Endothelial cell of umbilical vein (primary cell): ENCODE results near the gene MORC4. TPM values are rescaled to one million over a fixed set of nuclear protein-coding genes. Genes with fewer than 3 reads are reported as not detected.
A peak's percentile ranks its signal among the peaks of the same experiment; 100 is the strongest.

Experiments used
- BruUV-seq: library from RNA; stranded (reverse); fragments of 400-500 nt; replicated peaks from 2 replicates; lab custom pipeline; 2021; lab: Mats Ljungman, UMichigan
- CTCF ChIA-PET: fragments of 300-600, 350-600 bp; sonication (Branson Sonifier 250); formaldehyde crosslinking; loops from one replicate; lab custom pipeline; 2021; ENCODE audit warnings: antibody characterized with exemption, inconsistent platforms; lab: Charles Lee
- POLR2A ChIA-PET: fragments of 300-600, 350-600 bp; sonication (Branson Sonifier 250); formaldehyde crosslinking; loops from one replicate; lab custom pipeline; 2021; ENCODE audit warnings: antibody characterized with exemption, inconsistent platforms; lab: Charles Lee
- DNase-seq: peaks from one replicate; pipeline ENCODE4 v3.0.0-alpha.2; 2011; ENCODE audit warnings: low read depth, low spot score
- FAIRE-seq: peaks from 2 replicates; lab custom pipeline; 2011; peaks lifted over from hg19 to GRCh38; lab: Jason Lieb, UNC
- H2AFZ ChIP-seq: 2 replicates; pipeline ENCODE4 v1.6.0; 2012; ENCODE audit warnings: low read depth, low read length, control low read depth, inconsistent platforms
- H3K27ac ChIP-seq: 2 replicates; pipeline ENCODE4 v1.5.1; 2011; ENCODE audit warnings: low read depth, mild to moderate bottlenecking, control low read depth, low read length, moderate library complexity; ENCODE audit not compliant: insufficient read depth
- H3K27me3 ChIP-seq, 2 experiments: 2 replicates each; pipeline versions ENCODE4 v1.6.0 to v1.6.1; 2011; ENCODE audit warnings: low read length in 2 of 2, mixed read lengths in 1 of 2; ENCODE audit not compliant: control insufficient read depth in 2 of 2, insufficient read depth in 2 of 2
- H3K36me3 ChIP-seq, 2 experiments: 2 replicates in 1 of 2; 3 replicates in 1 of 2; pipeline ENCODE4 v1.5.1; 2011; ENCODE audit warnings: low read length in 2 of 2, mild to moderate bottlenecking in 1 of 2, moderate library complexity in 1 of 2; ENCODE audit not compliant: control insufficient read depth in 2 of 2, insufficient read depth in 2 of 2; ENCODE audit errors: extremely low read depth in 1 of 2
- H3K4me1 ChIP-seq: 3 replicates; pipeline ENCODE4 v1.5.1; 2011; ENCODE audit warnings: mild to moderate bottlenecking, low read length; ENCODE audit not compliant: control insufficient read depth, insufficient read depth; ENCODE audit errors: extremely low read depth
- H3K4me2 ChIP-seq: 2 replicates; pipeline ENCODE4 v1.6.1; 2011; ENCODE audit warnings: low read length, control low read depth, mixed read lengths; ENCODE audit not compliant: insufficient read depth
- H3K4me3 ChIP-seq, 3 experiments: fragments of 200-600 bp in 1 of 3; sonication (generic), shearing (Covaris generic) in 1 of 3; replicated peaks in 1 of 3; 2 replicates each; pipeline ENCODE4 v1.5.1; 2011 to 2016; ENCODE audit warnings: control low read depth in 3 of 3, low read length in 3 of 3, mild to moderate bottlenecking in 2 of 3, inconsistent platforms in 1 of 3, low read depth in 1 of 3, moderate library complexity in 1 of 3; ENCODE audit not compliant: insufficient read depth in 1 of 3
- H3K79me2 ChIP-seq: 2 replicates; pipeline ENCODE4 v1.6.0; 2012; ENCODE audit warnings: low read length, inconsistent platforms; ENCODE audit not compliant: control insufficient read depth, insufficient read depth
- H3K9ac ChIP-seq: replicated peaks from 2 replicates; pipeline ENCODE3; 2011; ENCODE audit warnings: low read length, control low read depth; ENCODE audit not compliant: insufficient read depth; ENCODE audit errors: extremely low read depth
- H3K9me1 ChIP-seq: replicated peaks from 3 replicates; pipeline ENCODE4 v1.6.0; 2011; ENCODE audit warnings: mild to moderate bottlenecking, low read length; ENCODE audit not compliant: control insufficient read depth, insufficient read depth; ENCODE audit errors: extremely low read depth
- H3K9me3 ChIP-seq: replicated peaks from 2 replicates; pipeline ENCODE4 v1.5.1; 2012; ENCODE audit warnings: low read length, inconsistent platforms; ENCODE audit not compliant: control insufficient read depth, insufficient read depth
- H4K20me1 ChIP-seq: replicated peaks from 2 replicates; pipeline ENCODE3; 2011; ENCODE audit warnings: mild to moderate bottlenecking, low read length; ENCODE audit not compliant: control insufficient read depth, insufficient read depth; ENCODE audit errors: extremely low read depth
- EZH2 ChIP-seq: IDR thresholded peaks from 2 replicates; pipeline ENCODE4 v1.6.1; 2012; ENCODE audit warnings: borderline replicate concordance, low read depth, mild to moderate bottlenecking, moderate library complexity, low read length, inconsistent platforms; ENCODE audit not compliant: severe bottlenecking
- FOS ChIP-seq: IDR thresholded peaks from 2 replicates; pipeline ENCODE4 v1.6.1; 2011; ENCODE audit warnings: mild to moderate bottlenecking, low read length, moderate library complexity, borderline replicate concordance; ENCODE audit not compliant: insufficient read depth
- GATA2 ChIP-seq: IDR thresholded peaks from 2 replicates; pipeline ENCODE4 v1.7.0; 2011; ENCODE audit warnings: low read depth, mild to moderate bottlenecking, moderate library complexity, mixed read lengths, low read length; ENCODE audit not compliant: insufficient read length, insufficient read depth
- JUN ChIP-seq: IDR thresholded peaks from 2 replicates; pipeline ENCODE4 v1.6.1; 2011; ENCODE audit warnings: borderline replicate concordance, low read depth; ENCODE audit not compliant: insufficient read length, insufficient read depth
- MYC ChIP-seq: IDR thresholded peaks from one replicate; pipeline ENCODE4 v1.6.1; 2011; ENCODE audit warnings: mild to moderate bottlenecking, low read depth, low read length
- POLR2A ChIP-seq: IDR thresholded peaks from 2 replicates; pipeline ENCODE4 v1.6.1; 2012; ENCODE audit warnings: low read depth, mild to moderate bottlenecking, control low read depth, low read length
- POLR2AphosphoS5 ChIP-seq: IDR thresholded peaks from 2 replicates; pipeline ENCODE4 v1.6.1; 2012; ENCODE audit warnings: low read depth, mild to moderate bottlenecking, control low read depth, low read length, moderate library complexity; ENCODE audit not compliant: insufficient read depth
- dilution Hi-C: fragments of 300-500 bp; cut with MboI; formaldehyde crosslinking; loops from one replicate; pipeline ENCODE4 v1.15.0; 2019; ENCODE audit warnings: low sequenced_read_pairs; ENCODE audit not compliant: extremely low pct_ligation_motif_present
- intact Hi-C: fragments of 100-400 bp; cut with micrococcal nuclease; formaldehyde crosslinking; loops from one replicate; pipeline ENCODE4 v1.10.0; 2022
- polyA plus RNA-seq, 4 experiments: library from polyadenylated mRNA; depleted of rRNA in 3 of 4; stranded (reverse) in 3 of 4; unstranded in 1 of 4; fragments of >200 nt; gene quantifications; 2 replicates each; pipeline versions ENCODE4 v1.2.1 to v1.2.3, GENCODE V29; 2011 to 2012; ENCODE audit warnings: missing spikeins in 1 of 4
- total RNA-seq: library from RNA; stranded (reverse); gene quantifications from 2 replicates; pipeline ENCODE4 v1.2.3, GENCODE V29; 2021
- TF ChIP-seq, protein P1 (sequence below): IDR thresholded peaks from 2 replicates; pipeline ENCODE4 v1.6.1; 2011; ENCODE audit not compliant: insufficient read depth, insufficient read length
- TF ChIP-seq, protein P2 (sequence below), 2 donors: IDR thresholded peaks; 1 replicate in 1 of 2; 2 replicates in 1 of 2; pipeline ENCODE4 v1.5.1; 2011; ENCODE audit warnings: low read length in 2 of 2, mild to moderate bottlenecking in 2 of 2, moderate library complexity in 2 of 2, control low read depth in 1 of 2, inconsistent platforms in 1 of 2, low read depth in 1 of 2; ENCODE audit not compliant: insufficient read depth in 1 of 2; ENCODE audit errors: extremely low read depth in 1 of 2

The MORC4 gene
- total and polyA plus RNA-seq, 2 donors (not counting 3 experiments of a cell fraction or from before 2014, with no cell fraction given), result 4.3 to 12.0 TPM

GRCh38 chrX:106897259-106897658, 102.8 kb downstream of the MORC4 start:
- intact Hi-C loops, result loop anchor here (5.0 to 10.0 kb wide), 4 partner anchors 40 to 880 kb away; partner anchors contain the start of genes NCBP2L and TSC22D3
- Histone ChIP-seq H3K4me3 (no peak overlapping the region), H3K4me1 (peaks cover 16% of the 10 kb centered on the region), H3K9ac (no peak overlapping the region), H3K36me3 (no peaks in the 10 kb centered on the region), H3K4me2 (no peak overlapping the region), H4K20me1 (no peaks in the 10 kb centered on the region), H3K9me1 (no peaks in the 10 kb centered on the region), H3K27ac (no peak overlapping the region), H3K27me3 (no peaks in the 10 kb centered on the region), H3K9me3 (no peaks in the 10 kb centered on the region), H2AFZ (peak overlapping the region; percentile 24), H3K79me2 (no peaks in the 10 kb centered on the region)
- dilution Hi-C loops, result no loop called here
- POLR2A ChIA-PET, result no interaction called here
- no TSS peak for BruUV-seq
- FAIRE-seq, result peak; percentile 31
- no peak for DNase-seq
- CTCF ChIA-PET, result interaction anchor here (0.7 to 7.7 kb wide), 9 partner anchors 8 to 65 kb away, joined by 3 to 85 read pairs (median 8); no protein-coding TSS in a partner anchor
- TF ChIP-seq, protein P1, sequence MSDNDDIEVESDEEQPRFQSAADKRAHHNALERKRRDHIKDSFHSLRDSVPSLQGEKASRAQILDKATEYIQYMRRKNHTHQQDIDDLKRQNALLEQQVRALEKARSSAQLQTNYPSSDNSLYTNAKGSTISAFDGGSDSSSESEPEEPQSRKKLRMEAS, result no peak
- TF ChIP-seq POLR2AphosphoS5 (no peak), EZH2 (no peak), FOS (no peak), GATA2 (no peak), MYC (no peak), JUN (no peak), POLR2A (no peak)
- TF ChIP-seq, protein P2, sequence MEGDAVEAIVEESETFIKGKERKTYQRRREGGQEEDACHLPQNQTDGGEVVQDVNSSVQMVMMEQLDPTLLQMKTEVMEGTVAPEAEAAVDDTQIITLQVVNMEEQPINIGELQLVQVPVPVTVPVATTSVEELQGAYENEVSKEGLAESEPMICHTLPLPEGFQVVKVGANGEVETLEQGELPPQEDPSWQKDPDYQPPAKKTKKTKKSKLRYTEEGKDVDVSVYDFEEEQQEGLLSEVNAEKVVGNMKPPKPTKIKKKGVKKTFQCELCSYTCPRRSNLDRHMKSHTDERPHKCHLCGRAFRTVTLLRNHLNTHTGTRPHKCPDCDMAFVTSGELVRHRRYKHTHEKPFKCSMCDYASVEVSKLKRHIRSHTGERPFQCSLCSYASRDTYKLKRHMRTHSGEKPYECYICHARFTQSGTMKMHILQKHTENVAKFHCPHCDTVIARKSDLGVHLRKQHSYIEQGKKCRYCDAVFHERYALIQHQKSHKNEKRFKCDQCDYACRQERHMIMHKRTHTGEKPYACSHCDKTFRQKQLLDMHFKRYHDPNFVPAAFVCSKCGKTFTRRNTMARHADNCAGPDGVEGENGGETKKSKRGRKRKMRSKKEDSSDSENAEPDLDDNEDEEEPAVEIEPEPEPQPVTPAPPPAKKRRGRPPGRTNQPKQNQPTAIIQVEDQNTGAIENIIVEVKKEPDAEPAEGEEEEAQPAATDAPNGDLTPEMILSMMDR (IDR thresholded peaks at IDR 0.05; ENCODE audit: extremely low read depth in 1 of 2, insufficient read depth in 1 of 2, low read depth in 1 of 2, low read length in 2 of 2), result no peak
